ENCODE results near the gene BRCA1. TPM values are rescaled to one million over a fixed set of nuclear protein-coding genes. Genes with fewer than 3 reads are reported as not detected.
"Not testable (repeated sequence)": the region's sequence is repeated elsewhere in the genome, so short reads cannot be mapped to it uniquely, and the experiment has no call there.

Gene BRCA1
- total RNA-seq, 1 experiment from 2014 or later, result 67.1 TPM

GRCh38 chr17:43143201-43143600 is 18.0 kb upstream of the BRCA1 start:
- Mint-ChIP-seq H3K36me3 (ENCODE audit: insufficient read depth, unreplicated experiment) (peaks cover 82% of the 10 kb centered on the region), H3K4me3 (ENCODE audit: low read depth, unreplicated experiment) (no peak overlapping the region)

DNA sequence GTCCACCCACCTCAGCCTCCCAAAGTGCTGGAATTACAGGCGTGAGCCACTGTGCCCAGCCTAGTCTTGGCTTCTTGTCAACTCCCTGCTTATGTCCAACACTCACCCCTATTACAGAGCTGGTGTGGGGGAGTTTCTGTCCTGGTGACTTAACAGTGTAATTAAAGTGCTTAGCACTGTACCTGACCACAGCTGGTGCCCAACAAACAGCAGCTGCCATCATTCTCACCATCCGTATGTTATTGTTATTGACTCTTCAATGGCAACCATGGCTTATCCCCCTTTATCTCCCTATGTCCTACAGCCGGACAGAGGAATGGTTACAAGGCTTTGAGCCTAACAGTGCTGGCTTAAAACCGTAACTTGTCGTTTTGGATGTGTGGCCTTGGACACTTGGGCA is 17.0 kb upstream of the BRCA1 start:
- no peak for DNase-seq
- TF ChIP-seq CTCF (IDR thresholded peaks at IDR 0.05; ENCODE audit: unreplicated experiment), result no peak
- intact Hi-C loops (cut with micrococcal nuclease; ENCODE audit: unreplicated experiment), result no loop called here
- Mint-ChIP-seq H3K4me1 (ENCODE audit: low read depth, unreplicated experiment) (no peaks in the 10 kb centered on the region), H3K27me3 (ENCODE audit: unreplicated experiment) (no peaks in the 10 kb centered on the region), H3K4me3 (ENCODE audit: low read depth, unreplicated experiment) (no peak overlapping the region), H3K9me3 (ENCODE audit: low read depth, unreplicated experiment) (no peaks in the 10 kb centered on the region), H3K36me3 (ENCODE audit: insufficient read depth, unreplicated experiment) (peaks cover 90% of the 10 kb centered on the region), H3K27ac (ENCODE audit: unreplicated experiment) (no peak overlapping the region)
- BruUV-seq (replicated peaks), result no TSS peak
- CTCF ChIA-PET, result no interaction called here

More at GRCh38 chr17:43143201-43143600, 18.0 kb upstream of the BRCA1 start:
- Mint-ChIP-seq H3K9me3 (ENCODE audit: low read depth, unreplicated experiment) (no peaks in the 10 kb centered on the region), H3K27ac (ENCODE audit: unreplicated experiment) (no peak overlapping the region), H3K4me1 (ENCODE audit: low read depth, unreplicated experiment) (no peaks in the 10 kb centered on the region), H3K27me3 (ENCODE audit: unreplicated experiment) (no peaks in the 10 kb centered on the region)
- intact Hi-C loops (cut with micrococcal nuclease; ENCODE audit: unreplicated experiment), result no loop called here
- no TSS peak for BruUV-seq (replicated peaks)
- no peak for TF ChIP-seq CTCF (IDR thresholded peaks at IDR 0.05; ENCODE audit: unreplicated experiment)
- DNase-seq, result no peak
- CTCF ChIA-PET, result no interaction called here

DNA sequence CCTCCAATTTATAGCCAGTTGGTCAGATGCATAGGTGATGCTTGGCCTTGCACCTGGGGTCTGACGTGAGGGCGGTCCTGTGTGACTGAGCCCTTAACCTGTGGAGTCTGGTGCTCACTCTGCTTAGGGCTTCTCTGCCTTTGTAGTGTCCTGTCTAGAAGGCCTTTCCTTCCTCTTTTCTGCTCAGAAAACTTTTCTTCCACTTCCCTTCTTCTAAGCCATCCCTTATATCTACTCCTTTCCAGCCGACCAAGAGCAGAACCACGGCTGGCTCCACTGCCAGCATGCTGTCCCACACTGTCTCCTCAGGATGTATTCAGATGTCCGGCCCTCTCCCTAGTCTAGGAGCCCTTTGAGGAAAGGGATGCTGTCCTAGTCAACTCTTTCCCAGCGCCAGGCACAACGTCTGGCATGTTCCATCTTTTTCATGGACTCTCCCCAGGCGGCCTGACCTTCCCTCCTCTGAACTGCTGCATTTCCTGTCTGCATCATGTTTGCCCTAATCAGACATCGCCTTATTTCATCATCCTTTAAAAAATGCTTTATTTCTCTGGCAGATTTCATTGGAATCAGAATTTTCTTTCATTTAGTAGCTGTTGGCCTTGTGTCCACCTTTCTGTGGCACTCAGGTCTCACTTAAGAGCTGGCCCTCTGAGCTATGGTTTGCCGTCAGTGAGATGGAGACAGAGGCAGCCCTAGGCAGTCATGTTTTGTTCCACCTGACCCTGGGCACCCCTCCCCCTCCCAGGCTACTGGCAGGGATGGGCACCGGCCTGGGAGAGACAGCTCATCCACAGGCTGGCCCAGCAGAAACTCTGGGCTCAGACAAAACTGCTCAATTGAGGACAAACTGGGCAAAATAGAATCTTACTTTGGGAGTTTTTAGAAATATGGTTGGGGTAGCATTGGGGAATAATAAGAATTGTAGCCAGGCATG is 15.5 kb upstream of the BRCA1 start:
- intact Hi-C loops (cut with micrococcal nuclease; ENCODE audit: unreplicated experiment), result no loop called here
- DNase-seq, result no peak
- Mint-ChIP-seq H3K9me3 (ENCODE audit: low read depth, unreplicated experiment) (no peaks in the 10 kb centered on the region), H3K27ac (ENCODE audit: unreplicated experiment) (peak overlapping the region; percentile 20), H3K27me3 (ENCODE audit: unreplicated experiment) (no peaks in the 10 kb centered on the region), H3K4me1 (ENCODE audit: low read depth, unreplicated experiment) (no peaks in the 10 kb centered on the region), H3K36me3 (ENCODE audit: insufficient read depth, unreplicated experiment) (peaks cover 86% of the 10 kb centered on the region), H3K4me3 (ENCODE audit: low read depth, unreplicated experiment) (no peak overlapping the region)
- no TSS peak for BruUV-seq (replicated peaks)
- no peak for TF ChIP-seq CTCF (IDR thresholded peaks at IDR 0.05; ENCODE audit: unreplicated experiment)
- CTCF ChIA-PET, result interaction anchor here (0.6 kb wide), 1 partner anchor 29 kb away, joined by 8 read pairs; no protein-coding TSS in a partner anchor

- intact Hi-C loops (cut with micrococcal nuclease; ENCODE audit: unreplicated experiment); H3K9me3 Mint-ChIP-seq (ENCODE audit: low read depth, unreplicated experiment); DNase-seq; H3K4me1 Mint-ChIP-seq (ENCODE audit: low read depth, unreplicated experiment); CTCF ChIA-PET; BruUV-seq (replicated peaks); H3K4me3 Mint-ChIP-seq (ENCODE audit: low read depth, unreplicated experiment); H3K27me3 Mint-ChIP-seq (ENCODE audit: unreplicated experiment): not testable (repeated sequence)
- peak overlapping the region; percentile 44 for H3K27ac Mint-ChIP-seq (ENCODE audit: unreplicated experiment)
- H3K36me3 Mint-ChIP-seq (ENCODE audit: insufficient read depth, unreplicated experiment), result peaks cover 83% of the 10 kb centered on the region
Observed at GRCh38 chr17:43138531-43138930, 13.4 kb upstream of the BRCA1 start.

DNA sequence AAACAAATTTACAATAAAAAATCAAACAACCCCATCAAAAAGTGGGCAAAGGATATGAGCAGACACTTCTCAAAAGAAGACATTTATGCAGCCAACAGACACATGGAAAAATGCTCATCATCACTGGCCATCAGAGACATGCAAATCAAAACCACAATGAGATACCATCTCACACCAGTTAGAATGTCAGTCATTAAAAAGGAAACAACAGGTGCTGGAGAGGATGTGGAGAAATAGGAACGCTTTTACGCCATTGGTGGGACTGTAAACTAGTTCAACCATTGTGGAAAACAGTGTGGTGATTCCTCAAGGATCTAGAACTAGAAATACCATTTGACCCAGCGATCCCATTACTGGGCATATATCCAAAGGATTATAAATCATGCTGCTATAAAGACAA is 11.4 kb upstream of the BRCA1 start:
- CTCF ChIA-PET, result not testable (repeated sequence)

More for the DNA sequence above, 11.4 kb upstream of the BRCA1 start:
- intact Hi-C loops (cut with micrococcal nuclease; ENCODE audit: unreplicated experiment); H3K9me3 Mint-ChIP-seq (ENCODE audit: low read depth, unreplicated experiment); DNase-seq; H3K4me1 Mint-ChIP-seq (ENCODE audit: low read depth, unreplicated experiment); BruUV-seq (replicated peaks); H3K4me3 Mint-ChIP-seq (ENCODE audit: low read depth, unreplicated experiment); H3K27me3 Mint-ChIP-seq (ENCODE audit: unreplicated experiment): not testable (repeated sequence)
- Mint-ChIP-seq H3K36me3 (ENCODE audit: insufficient read depth, unreplicated experiment) (peaks cover 88% of the 10 kb centered on the region), H3K27ac (ENCODE audit: unreplicated experiment) (peak overlapping the region; percentile 24)
